Activated CD8-positive, alpha-beta memory T cell treated with anti-CD3 and anti-CD28 coated beads, Interleukin-2, amount 50 U/mL, for 4 hours (primary cell): ENCODE measurements around the gene CLDN12.

Experiments
- DNase-seq: peaks from one replicate; pipeline ENCODE4 v3.0.0-alpha.2; 2020

CLDN12 gene

DNA sequence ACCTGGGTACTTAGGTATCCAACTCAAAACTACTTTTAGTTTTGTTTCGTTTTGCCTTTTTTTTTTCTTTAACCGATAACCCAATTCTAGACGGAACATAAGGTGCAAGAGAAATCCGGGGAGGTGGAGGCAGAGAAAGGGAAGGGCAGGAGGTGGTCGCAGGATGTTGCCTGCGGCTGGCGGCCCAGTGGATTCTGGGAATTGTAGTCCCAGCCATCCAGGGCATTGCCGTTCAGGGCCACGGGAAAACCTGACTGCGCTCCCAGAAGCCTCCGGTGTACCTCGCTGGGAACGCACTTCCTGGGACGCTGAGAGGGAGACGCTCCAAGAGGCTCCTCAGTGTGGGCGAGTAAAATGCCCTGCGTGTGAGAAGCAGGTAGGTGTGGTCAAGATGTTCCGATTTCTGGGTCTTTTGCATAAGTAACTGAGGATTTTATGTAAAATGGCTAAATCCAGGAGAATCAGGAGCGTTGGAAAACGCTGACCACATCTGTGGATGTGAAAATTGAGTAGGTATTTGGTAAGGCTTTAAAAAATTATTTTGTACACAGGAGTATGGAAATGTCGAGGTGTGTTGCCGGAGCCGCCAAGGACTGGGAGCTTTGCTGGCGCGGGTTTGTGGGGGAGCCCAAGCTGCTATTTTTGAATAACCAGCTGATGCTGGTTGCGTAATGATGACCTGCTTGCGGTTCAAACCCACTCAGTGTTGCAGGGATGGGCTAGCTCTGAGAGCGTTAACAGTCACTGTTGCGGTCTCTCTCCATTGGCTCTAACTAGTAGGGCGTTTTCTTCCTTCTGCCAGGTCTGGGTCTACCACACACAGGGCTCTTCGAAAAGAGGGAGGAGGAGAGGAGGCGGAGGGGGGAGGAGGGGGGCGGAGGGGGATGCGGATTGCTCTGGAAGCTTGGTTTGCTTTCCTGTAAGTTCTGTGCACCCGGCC lies at the start of gene CLDN12:
CLDN12 (plus strand) TSS at position 288 of the 940 bp plus-strand sequence. CDS start 9,216 bp downstream, outside the sequence.
- DNase-seq: peak; percentile 73

DNA sequence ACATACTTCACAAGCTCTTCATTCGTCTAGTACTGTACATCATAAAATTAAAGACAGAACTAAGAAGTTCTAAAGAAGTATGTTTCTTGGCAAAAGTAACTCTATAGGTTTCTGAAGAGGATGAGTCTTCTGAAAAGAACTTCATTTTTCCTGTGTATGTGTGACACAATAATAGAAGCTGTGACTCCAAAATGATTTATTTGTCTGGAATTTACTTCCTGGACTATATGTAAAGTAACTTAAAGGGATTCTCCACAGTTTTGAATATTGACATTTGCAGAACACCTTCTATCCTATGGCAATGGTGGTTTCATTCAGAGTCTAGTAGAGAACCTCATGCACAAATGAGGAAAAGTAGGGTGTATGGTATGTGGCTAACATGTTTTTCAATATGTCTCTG lies 19.8 kb upstream of the CLDN12 start:
- no peak for DNase-seq

DNA sequence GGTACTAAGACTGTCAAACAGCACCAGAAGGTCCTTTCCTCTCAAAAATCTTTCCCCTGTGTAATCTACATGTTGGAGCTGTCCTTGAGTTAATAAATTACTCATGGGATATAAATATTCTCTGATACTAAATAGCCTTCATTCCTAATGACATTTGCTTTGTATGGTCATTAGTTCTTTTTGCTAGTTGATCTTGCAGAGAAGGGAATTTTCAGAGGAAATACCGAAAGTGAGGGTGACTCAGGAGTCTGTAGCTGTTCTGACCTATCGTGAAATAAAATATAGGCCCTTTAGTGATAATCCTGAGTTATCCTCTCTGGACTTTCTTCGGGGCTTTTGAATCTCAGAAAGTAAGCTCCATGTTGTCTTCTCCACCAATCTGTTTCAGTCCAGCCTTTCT lies 19.4 kb upstream of the CLDN12 start:
- DNase-seq: no peak

DNA sequence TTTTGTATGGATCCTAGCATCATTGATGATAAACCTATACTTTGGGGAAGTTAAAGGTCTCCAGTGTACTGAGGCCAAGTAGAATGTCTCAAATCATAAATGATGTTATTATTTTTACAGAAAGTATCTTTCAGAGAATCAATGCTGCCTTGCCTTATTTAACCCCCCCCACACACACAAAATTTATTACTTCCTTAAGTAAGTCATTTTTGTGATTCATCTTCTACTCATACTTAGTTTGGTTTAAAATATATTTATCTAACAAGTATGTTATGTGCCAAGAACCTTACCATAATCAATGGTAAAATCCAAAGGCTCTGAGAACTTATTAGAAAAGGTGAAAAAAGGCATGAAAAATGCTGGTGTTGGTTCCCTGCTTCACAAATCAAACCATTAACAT lies 18.8 kb upstream of the CLDN12 start:
- DNase-seq: no peak

DNA sequence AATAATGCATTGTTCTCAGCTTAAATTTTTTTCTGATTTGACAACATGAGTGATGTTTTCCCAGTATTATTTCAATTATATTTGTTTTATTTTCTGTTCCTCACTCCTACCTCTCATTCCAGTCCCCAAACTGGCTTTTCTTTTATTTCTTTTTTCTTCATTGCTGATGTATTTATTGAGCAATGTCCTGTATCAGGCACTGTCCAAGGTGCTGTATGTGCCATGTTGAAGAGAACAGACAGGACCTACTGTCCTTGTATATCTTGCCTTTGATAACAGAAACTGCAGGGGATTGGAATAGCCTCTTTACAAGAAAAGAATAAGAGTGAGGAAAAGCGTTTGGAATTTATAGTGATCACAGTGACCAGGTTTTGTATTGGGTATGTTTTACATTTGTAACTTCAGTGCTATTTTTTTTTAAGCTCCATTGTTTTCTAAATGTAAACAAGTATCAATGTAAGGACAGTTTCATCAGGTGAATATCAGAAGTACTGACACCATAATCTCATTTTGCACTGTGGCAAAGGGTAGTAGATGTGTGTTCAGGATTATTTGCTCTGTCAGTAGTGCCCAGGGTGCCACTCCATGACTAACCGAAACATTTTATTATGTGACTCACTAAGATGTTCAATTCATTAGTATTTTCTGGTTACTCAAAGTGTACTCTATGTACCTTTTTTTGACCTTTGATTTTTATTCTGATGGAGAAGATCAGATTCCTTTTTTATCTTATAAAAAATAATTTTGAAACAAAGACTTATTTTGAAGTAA lies 15.6 kb upstream of the CLDN12 start:
- no peak for DNase-seq

DNA sequence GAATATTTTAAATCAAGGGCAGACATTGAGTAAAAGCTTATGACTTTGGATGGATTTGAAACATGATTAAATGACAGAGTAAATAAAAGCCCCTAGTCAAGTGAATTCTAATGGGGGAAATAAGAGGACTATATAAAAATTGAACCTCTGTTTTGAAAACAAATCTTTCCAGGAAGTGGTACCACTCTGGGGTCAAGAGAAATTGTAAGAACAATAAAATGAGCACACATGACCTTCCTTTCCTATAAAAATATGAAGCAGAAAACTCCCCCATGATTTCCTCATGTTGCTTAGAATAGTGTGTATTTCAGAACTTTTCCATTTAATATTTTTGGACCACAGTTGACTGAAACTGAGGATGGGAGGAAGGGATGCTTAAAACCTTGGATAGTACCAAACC lies 12.3 kb upstream of the CLDN12 start:
- no peak for DNase-seq

DNA sequence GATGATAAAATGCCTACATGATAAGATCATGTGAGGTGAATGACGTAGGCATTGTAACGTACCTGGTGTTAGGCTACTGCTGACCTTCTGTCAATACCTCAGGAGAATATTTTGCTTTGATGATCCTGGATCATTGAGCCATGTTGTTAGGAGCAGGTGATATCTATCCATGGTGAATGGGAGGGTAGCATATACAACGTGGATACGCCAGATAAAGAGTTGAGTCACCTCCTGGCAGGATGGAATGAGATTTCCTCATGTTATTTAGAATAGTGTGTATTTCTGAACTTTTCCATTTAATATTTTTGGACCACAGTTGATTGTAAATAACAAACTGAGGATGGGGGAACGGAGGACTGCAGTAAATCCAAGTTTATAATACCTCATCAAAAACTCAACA lies 11.8 kb upstream of the CLDN12 start:
- DNase-seq: no peak

DNA sequence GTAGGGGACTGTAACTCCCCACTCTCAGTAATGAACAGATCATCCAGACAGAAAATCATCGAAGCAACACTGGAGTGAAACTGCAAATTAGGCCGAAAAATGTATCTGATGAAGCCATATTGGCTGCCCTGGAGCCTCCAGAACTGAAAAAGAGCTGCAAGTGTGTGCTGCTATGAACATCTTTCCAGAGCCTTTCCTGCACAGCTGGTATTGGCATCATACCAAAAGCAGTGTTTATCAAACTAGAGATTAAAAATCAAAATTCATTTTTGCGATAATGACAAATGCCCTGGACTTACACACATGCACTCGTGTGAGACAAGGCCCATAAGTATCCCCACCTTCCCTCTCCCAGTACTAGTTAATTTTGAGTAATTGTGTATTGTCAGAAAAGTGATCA lies 6.8 kb upstream of the CLDN12 start:
- no peak for DNase-seq

DNA sequence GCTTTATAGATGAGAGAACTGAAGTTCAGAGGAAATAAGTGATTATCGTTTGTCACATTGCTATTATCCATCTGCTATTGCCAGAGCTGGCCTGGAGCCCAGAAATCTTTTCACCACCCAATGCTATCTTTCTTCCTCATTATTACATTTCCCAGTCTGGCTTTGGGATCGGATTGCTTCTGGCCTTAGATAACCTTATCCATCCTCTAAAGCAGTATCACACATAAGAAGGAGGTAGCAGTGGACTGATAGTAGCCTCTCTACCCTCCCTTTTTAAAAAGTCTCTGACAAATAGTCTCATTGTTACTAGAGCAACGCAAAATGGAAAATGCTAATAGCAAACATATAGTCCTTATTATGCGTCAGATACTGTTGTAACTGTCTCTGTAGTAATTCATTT lies 1.3 kb upstream of the CLDN12 start:
- DNase-seq: no peak

DNA sequence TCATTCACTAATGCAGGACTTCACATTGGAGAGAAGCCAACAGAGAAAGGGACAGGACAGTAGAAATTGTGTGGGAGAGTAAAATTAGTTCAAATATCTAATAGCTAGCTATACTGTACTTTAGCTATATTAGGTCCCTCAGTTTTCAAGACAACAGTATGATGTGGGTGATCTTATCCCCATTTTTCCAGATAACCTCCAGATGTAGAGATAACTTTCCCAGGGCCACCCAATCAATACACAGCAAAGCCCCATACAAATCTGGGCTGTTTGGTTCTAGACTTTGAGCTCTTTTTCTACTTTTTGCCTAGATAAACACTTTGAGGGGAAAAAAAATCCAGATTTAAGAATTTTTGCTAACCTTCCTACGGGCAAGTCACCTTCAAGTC lies 482 bp upstream of the CLDN12 start:
- no peak for DNase-seq

DNA sequence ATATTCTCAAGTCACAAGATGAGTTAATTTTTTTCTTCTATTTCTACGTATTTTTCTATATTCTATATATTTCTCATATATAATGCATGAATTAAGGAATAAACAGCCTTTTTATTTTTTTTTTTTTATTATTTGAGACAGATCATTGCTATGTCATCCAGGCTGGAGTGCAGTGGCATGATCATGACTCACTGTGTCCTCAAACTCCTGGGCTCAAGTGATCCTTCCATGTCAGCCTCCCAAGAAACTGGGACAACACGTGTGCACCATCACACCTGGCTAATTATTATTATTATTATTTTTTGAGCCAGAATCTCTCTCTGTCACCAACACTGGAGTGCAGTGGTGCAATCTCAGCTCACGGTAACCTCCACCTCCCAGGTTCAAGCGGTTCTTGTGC lies 1.5 kb downstream of the CLDN12 start:
- no peak for DNase-seq

DNA sequence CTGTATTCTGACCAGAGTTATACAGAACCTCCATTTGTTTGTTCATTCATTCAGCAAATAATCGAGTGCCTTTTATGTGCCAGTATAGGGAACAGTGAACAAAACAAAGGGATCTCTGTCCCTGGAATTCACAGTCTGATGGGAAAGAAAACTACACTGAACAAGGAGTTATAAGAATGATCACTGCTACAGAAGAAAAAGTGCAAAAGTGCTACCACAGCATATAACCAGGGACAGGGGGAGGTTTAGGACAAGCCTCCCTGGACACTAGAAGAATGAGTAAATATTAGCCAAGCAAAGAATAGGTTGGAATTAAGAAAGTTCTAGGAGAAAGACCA lies 4.2 kb downstream of the CLDN12 start:
- no peak for DNase-seq

DNA sequence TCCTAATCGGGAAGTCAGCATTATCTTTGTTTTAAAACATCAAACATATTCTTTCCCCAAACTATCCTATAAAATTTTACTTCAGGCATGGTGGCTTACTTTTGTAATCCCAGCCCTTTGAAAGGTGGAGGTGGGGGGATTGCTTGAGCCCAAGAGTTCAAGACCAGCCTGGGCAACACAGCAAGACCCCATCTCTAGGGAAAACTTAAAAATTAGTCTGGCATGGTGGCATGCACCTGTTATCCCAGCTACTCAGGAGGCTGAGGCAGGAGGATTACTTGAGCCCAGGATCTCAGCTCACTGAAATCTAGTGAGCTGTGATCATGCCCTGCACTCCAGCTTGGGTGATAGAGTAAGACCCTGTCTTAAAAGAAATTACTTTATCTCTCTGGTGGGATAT lies 4.9 kb downstream of the CLDN12 start:
- no peak for DNase-seq

DNA sequence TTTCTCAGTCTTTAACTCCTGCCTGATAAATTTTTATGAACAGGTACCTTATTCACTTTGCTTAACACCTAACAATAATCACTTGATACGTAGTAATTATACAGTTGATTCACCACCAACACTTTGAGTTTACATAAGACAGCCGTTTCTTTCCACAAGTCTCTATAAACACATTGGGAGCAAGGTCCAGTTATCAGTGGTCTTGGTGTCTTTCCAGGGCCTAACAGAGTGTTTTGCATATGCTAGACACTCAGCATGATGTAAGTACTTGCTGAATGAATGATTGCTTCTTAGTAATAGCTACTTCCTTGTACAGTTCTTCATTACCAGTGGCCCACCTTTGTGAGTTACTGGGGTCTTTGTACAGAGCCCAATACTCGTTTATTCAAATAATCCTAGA lies 6.4 kb downstream of the CLDN12 start:
- DNase-seq: no peak

DNA sequence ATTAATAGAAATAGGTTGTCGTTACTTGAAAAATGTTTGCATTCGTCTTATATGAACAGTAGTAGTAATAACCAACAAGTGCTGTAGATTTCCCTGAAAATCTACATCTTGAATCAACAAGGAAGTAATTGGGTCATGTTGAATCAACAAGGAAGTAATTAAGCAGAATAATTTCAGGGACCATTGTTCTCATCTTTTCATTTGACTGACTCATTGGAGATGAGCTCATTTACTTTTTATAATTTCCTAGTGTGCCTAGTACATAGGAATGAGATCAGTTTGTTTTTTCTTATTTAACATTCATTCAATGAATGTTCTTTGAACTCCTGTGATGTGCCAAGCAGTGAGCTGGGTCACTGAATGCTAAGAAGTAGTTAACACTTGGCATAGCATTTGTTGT lies 8.2 kb downstream of the CLDN12 start:
- DNase-seq: no peak

DNA sequence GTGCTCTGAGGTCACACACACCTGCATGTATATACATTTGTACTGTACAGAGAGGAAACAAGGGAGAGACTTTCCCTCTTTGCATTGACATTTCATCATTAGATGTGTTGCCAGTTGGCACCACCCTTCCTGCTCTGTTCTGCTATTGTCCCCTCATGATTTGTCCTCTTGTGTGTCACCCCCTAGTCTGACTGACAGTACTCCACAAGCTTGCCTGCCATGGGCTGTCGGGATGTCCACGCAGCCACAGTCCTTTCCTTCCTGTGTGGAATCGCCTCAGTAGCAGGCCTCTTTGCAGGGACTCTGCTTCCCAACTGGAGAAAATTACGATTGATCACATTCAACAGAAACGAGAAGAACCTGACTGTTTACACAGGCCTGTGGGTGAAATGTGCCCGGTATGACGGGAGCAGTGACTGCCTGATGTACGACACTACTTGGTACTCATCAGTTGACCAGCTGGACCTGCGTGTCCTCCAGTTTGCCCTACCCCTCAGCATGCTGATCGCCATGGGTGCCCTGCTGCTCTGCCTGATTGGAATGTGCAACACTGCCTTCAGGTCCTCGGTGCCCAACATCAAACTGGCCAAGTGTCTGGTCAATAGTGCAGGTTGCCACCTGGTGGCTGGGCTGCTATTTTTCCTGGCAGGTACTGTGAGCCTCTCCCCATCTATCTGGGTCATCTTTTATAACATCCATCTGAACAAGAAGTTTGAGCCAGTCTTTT lies 9.4 kb downstream of the CLDN12 start:
- peak; percentile 29 for DNase-seq

DNA sequence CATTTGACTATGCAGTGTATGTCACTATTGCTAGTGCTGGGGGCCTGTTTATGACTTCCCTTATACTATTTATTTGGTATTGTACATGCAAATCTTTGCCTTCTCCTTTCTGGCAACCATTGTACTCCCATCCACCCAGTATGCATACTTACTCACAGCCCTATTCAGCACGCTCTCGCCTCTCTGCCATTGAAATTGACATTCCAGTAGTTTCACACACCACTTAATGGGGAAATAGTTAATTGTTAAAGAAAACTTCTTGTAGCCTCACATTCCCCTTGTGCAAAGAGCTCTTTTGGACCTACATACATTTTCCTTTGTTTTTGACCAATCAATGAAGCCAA lies 9.9 kb downstream of the CLDN12 start:
- DNase-seq: no peak

DNA sequence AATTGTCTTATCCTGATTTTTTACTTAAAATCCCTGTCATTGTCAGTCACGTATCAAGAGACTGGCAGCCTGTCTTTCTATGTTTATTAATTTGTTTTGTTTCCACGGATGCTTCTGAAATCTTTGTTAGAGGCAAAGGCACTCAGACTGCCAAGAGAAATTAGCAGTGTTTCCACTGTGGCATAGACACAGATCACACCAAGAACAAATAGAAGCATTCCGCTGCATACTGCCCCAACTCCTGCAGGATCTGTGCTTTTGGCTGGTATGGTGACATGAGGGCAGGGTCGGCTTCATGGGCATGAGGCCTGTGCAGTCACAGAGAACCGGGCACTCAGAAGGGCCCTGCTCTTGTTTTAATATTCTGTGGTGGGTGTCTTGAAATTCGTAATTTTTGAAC lies 18.4 kb downstream of the CLDN12 start:
- no peak for DNase-seq

DNA sequence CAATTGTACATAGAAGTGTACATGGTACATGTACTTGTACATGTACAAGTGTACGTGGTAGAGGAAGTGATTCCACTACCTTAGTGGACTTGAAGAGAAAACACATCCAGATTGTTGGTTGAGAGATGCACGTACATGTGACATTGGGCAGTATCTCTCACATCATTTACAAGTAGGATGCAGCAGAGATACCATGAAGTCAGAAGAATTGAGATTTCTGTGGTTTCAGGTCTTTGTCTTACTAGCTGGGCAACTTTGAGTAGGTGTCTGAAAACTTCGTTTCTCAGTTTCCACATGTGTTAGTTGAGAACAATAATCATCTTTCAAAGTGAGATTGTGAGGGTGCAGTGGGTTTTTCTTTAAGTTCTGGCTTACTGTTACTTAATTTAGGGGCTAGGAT lies 21.5 kb downstream of the CLDN12 start:
- no peak for DNase-seq

DNA sequence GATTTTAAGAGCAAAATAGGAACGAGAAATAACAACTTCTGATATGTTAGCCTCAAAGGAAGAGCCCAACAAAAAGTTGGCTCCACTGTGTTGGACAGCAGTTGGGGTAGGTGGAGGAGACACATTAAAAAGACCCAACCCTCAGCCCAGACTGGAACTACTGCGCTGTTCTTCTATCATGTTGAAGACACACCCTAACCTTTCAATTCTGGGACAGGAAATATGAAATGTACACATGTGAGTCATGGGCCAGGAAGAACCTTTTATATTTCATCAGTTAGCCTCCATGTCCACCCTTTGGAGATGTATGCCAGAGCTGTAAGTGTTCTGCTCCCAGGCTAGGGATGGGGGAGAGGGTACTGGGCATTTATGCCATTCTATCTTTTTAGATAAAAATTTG lies 22.1 kb downstream of the CLDN12 start:
- no peak for DNase-seq

DNA sequence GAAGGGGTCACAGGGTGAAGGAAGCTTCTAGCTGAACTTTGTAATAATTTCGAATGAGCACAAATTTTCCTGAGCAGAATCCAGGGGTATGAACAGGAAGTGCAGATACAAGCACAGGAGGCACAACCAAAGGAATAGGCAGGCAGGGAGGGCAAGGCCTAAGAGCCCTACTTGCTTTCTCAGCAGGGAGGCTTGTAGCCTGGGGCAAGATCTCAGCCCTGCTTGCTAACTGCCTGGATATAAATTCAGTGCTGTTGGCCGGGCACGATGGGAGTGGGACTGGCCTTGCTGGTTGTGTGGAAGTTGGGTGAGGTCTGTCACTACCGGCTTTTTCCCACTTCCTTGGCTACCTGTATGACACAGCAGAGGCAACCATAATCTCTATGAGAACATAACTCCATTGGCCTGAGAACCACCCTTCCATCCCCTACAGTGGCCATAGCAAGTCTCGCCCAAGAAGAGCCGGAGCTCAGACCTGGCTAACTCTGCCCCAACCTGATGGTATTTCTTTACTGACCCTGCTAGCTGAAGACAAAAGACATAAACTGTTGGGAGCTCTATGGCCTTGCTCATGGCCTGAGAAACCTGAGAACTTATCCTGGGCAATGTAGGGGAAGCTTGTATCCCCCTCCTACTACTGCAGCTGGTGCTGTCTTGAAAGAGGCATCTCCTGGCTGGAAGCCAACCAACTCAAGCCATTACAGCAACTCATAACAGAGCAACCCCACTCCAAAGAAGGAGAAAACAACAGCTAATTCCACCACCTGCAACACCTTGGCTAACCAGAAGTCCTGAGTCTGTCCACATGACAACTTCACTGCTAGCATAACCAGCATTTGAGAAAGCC lies 27.6 kb downstream of the CLDN12 start:
- no peak for DNase-seq

DNA sequence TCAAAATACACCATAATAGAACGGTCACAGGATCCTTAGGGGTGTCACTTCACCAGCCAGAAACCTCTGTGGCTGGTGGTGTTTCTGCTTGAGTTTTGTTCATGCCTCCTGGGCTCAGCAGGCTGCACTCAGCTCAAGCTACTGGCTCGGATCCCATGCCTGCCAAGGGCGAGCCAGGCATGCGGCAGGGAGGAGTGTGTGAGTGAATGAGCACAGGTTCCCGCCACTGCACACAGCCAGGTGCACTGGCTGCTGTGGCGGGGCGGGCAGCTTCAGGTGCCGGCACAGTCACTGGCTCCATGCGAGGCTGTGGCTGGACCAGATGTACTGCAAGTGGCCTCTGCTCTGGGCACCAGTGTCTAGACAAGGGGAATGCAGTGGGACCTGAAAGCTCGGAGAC lies 29.5 kb downstream of the CLDN12 start:
- no peak for DNase-seq

DNA sequence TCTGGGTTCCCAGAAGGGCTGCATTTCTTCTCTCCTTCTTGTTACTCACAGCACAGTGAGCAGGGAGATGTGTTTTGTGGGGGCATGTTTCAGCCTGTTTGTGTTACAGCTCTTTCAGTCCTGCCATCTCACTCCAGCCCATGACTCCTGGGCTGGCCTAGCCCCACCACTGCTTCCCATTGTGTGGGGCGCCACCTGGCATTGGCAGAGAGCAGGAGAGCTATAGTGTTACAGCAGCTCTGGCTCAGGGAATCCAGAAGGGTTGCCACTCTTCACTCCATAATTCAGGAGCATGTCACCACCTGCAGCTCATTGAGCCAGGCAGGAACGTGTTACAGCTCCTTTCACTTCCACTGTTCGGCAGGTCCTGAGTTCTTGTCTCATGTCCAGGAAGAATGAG lies 30.0 kb downstream of the CLDN12 start:
- DNase-seq: no peak
